Left ventricle myocardium inferior (tissue), 1 donor: ENCODE data around the gene PRM3. TPM values are rescaled to one million over a fixed set of nuclear protein-coding genes. Genes with fewer than 3 reads are reported as not detected.

Experiments used
- DNase-seq: peaks from one replicate; pipeline ENCODE4 v3.0.0-alpha.2; 2020
- H3K27ac ChIP-seq: fragments of 200-600 bp; replicated peaks from 2 replicates; pipeline ENCODE4 v1.8.0; 2021
- H3K27me3 ChIP-seq: fragments of 200-600 bp; 2 replicates; pipeline ENCODE4 v1.8.0; 2021; ENCODE audit warnings: low read depth
- H3K36me3 ChIP-seq: fragments of 200-600 bp; 2 replicates; pipeline ENCODE4 v1.8.0; 2021
- H3K4me1 ChIP-seq: fragments of 200-600 bp; 2 replicates; pipeline ENCODE4 v1.8.0; 2021
- H3K4me3 ChIP-seq: fragments of 200-600 bp; 2 replicates; pipeline ENCODE4 v1.8.0; 2021; ENCODE audit warnings: mild to moderate bottlenecking, moderate library complexity
- H3K9me3 ChIP-seq: fragments of 200-600 bp; replicated peaks from 2 replicates; pipeline ENCODE4 v1.8.0; 2021
- CTCF ChIP-seq: fragments of 200-600 bp; IDR thresholded peaks from 2 replicates; pipeline ENCODE4 v1.8.0; 2021; ENCODE audit warnings: antibody characterized with exemption, mild to moderate bottlenecking, borderline replicate concordance
- intact Hi-C: fragments of 100-400 bp; cut with micrococcal nuclease; formaldehyde crosslinking; loops from one replicate; pipeline ENCODE4 v1.11.0; 2022
- total RNA-seq: library from RNA; stranded (reverse); fragmentation: NEBNext Ultra II Directional; extraction: Animal tissue kit (Norgen Biotek cat#: 25700); gene quantifications from one replicate; pipeline ENCODE4 v1.2.1, GENCODE V29; 2021
- donor health status: DM: no; HTN: yes; CAD: no; lungs with severe emphysema.

PRM3 gene
- total RNA-seq, 1 donor from 2014 or later: not detected

GRCh38 chr16:11256661-11257130, 16.7 kb downstream of the PRM3 start:
- peaks cover 58% of the 10 kb centered on the region for H3K4me1 ChIP-seq
- H3K27ac ChIP-seq: peak overlapping the region; percentile 100
- no peaks in the 10 kb centered on the region for H3K27me3 ChIP-seq
- peak overlapping the region; percentile 90 for H3K4me3 ChIP-seq
- intact Hi-C loops: loop anchor here (5.0 to 10.0 kb wide), 2 partner anchors 98 to 284 kb away; no protein-coding TSS in a partner anchor
- H3K9me3 ChIP-seq: no peaks in the 10 kb centered on the region
- peak; percentile 76 for DNase-seq
- no peaks in the 10 kb centered on the region for H3K36me3 ChIP-seq
- no peak for TF ChIP-seq CTCF

- TF ChIP-seq CTCF: peak; percentile 94
- DNase-seq: peak; percentile 87
- Histone ChIP-seq H3K27me3 (no peaks in the 10 kb centered on the region), H3K4me3 (peak within 1 kb of the TSS; percentile 90), H3K27ac (peak within 1 kb of the TSS; percentile 100), H3K9me3 (no peaks in the 10 kb centered on the region), H3K36me3 (no peaks in the 10 kb centered on the region), H3K4me1 (peaks cover 58% of the 10 kb centered on the region)
- intact Hi-C loops: loop anchor here (5.0 to 10.0 kb wide), 2 partner anchors 99 to 284 kb away; no protein-coding TSS in a partner anchor
These were observed 17.4 kb downstream of the PRM3 start, which contains the start of gene SOCS1 for GRCh38 chr16:11255737-11256660. SOCS1 (minus strand) TSS chr16:11256204; CDS start chr16:11255478, 726 bp downstream.

GRCh38 chr16:11254913-11255736, 18.3 kb downstream of the PRM3 start:
- H3K4me3 ChIP-seq: peak overlapping the region; percentile 90
- peaks cover 58% of the 10 kb centered on the region for H3K4me1 ChIP-seq
- DNase-seq: peak; percentile 33
- no peaks in the 10 kb centered on the region for H3K9me3 ChIP-seq
- H3K27me3 ChIP-seq: no peaks in the 10 kb centered on the region
- intact Hi-C loops: loop anchor here (5.0 to 10.0 kb wide), 2 partner anchors 100 to 283 kb away; no protein-coding TSS in a partner anchor
- TF ChIP-seq CTCF: no peak
- no peaks in the 10 kb centered on the region for H3K36me3 ChIP-seq
- H3K27ac ChIP-seq: peak overlapping the region; percentile 100

GRCh38 chr16:11253995-11254912, 19.2 kb downstream of the PRM3 start:
- H3K36me3 ChIP-seq: no peaks in the 10 kb centered on the region
- no peaks in the 10 kb centered on the region for H3K9me3 ChIP-seq
- H3K4me1 ChIP-seq: peaks cover 54% of the 10 kb centered on the region
- DNase-seq: no peak
- TF ChIP-seq CTCF: no peak
- intact Hi-C loops: loop anchor here (10.0 kb wide), 1 partner anchor 101 kb away; no protein-coding TSS in a partner anchor
- peak overlapping the region; percentile 90 for H3K4me3 ChIP-seq
- H3K27me3 ChIP-seq: no peaks in the 10 kb centered on the region
- peak overlapping the region; percentile 100 for H3K27ac ChIP-seq
